GM21381 (cell line): ENCODE results near the gene TOMM40L.
A peak's percentile ranks its signal among the peaks of the same experiment; 100 is the strongest.

Source experiments
- ATAC-seq: cut with Tn5 transposase; IDR thresholded peaks from one replicate; pipeline ENCODE4 v1.9.1; 2021; ENCODE audit warnings: mild to moderate bottlenecking, moderate library complexity; ENCODE audit not compliant: unreplicated experiment

TOMM40L gene

GRCh38 chr1:161225534-161226319, at the start of gene TOMM40L:
TOMM40L (plus strand) TSS chr1:161226060; CDS start chr1:161226490, 430 bp downstream.
- peak; percentile 93 for ATAC-seq

GRCh38 chr1:161176468-161177111, 49.3 kb upstream of the TOMM40L start:
- no peak for ATAC-seq

- peak; percentile 79 for ATAC-seq
Measured at GRCh38 chr1:161177112-161177935, 48.5 kb upstream of the TOMM40L start, which contains the start of gene B4GALT3. B4GALT3 (minus strand) TSS chr1:161177507; CDS start chr1:161176060, 1,447 bp downstream.

GRCh38 chr1:161177936-161178244, 48.0 kb upstream of the TOMM40L start:
- no peak for ATAC-seq

- no peak for ATAC-seq
Measured at GRCh38 chr1:161179698-161180097, 46.2 kb upstream of the TOMM40L start.

- no peak for ATAC-seq
Measured at GRCh38 chr1:161180639-161181038, 45.2 kb upstream of the TOMM40L start.

- no peak for ATAC-seq
Measured at GRCh38 chr1:161182214-161182613, 43.6 kb upstream of the TOMM40L start.

- peak; percentile 63 for ATAC-seq
Measured at GRCh38 chr1:161185282-161185682, 40.6 kb upstream of the TOMM40L start.

GRCh38 chr1:161185732-161186311, 40.0 kb upstream of the TOMM40L start:
- peak; percentile 12 for ATAC-seq

GRCh38 chr1:161187311-161187710, 38.5 kb upstream of the TOMM40L start:
- ATAC-seq, result no peak

GRCh38 chr1:161188381-161188780, 37.5 kb upstream of the TOMM40L start:
- ATAC-seq, result no peak

- ATAC-seq, result no peak
Measured at GRCh38 chr1:161189036-161189435, 36.8 kb upstream of the TOMM40L start.

- no peak for ATAC-seq
Measured at GRCh38 chr1:161190962-161191521, 34.8 kb upstream of the TOMM40L start.

GRCh38 chr1:161191971-161192370, 33.9 kb upstream of the TOMM40L start:
- no peak for ATAC-seq

- ATAC-seq, result peak; percentile 52
Measured at GRCh38 chr1:161192476-161193465, 33.1 kb upstream of the TOMM40L start.

- ATAC-seq, result no peak
Measured at GRCh38 chr1:161193561-161194235, 32.2 kb upstream of the TOMM40L start.

GRCh38 chr1:161195171-161195570, 30.7 kb upstream of the TOMM40L start:
- ATAC-seq, result peak; percentile 53

- no peak for ATAC-seq
Measured at GRCh38 chr1:161196111-161196510, 29.7 kb upstream of the TOMM40L start.
